ENCODE results near the gene OR56A1.
"Not testable (repeated sequence)": the region's sequence is repeated elsewhere in the genome, so short reads cannot be mapped to it uniquely, and the experiment has no call there.

Gene OR56A1, protein sequence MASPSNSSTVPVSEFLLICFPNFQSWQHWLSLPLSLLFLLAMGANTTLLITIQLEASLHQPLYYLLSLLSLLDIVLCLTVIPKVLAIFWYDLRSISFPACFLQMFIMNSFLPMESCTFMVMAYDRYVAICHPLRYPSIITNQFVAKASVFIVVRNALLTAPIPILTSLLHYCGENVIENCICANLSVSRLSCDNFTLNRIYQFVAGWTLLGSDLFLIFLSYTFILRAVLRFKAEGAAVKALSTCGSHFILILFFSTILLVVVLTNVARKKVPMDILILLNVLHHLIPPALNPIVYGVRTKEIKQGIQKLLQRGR

DNA sequence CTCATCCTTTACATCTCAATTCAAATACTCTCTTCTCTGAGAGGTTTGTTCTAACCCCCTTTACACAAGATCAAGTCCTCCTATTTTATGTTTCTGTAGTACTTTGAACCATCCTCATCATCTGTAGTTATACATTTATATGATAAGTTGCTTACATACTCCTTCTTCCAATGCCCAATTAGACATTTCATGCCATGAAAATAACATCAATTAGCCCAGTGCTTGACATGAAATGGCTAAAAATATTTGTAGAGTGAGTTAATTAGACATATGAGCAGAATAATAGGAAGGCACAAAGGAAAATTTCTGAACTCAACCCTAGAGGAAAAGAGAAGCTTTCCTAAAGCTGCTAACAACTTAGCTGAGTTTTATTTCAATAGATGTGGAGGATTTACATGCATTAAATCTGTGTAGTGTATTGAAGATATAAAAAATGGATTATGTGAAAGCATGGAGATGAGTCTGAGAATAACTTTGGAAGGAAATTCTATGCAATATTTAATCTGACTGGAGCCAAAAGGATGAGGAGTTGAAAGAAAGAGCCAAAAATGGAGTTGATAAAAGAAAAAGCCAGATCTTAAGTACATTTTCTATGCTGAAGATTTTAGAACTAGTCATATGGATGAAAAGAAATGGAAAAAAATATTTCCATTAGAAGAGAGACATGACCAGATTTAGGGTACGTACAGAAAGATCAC, at the start of gene OR56A1:
Gene OR56A1, minus strand, starts transcription at position 51 of the 698 bp plus-strand sequence. CDS start 3,066 bp downstream, outside the sequence.
- TF ChIP-seq ZNF274 (IDR thresholded peaks at IDR 0.05; ENCODE audit: low read depth, low read length), result no peak
- H3K4me3 ChIP-seq (ENCODE audit: low read length), result no peak within 1 kb of the TSS

DNA sequence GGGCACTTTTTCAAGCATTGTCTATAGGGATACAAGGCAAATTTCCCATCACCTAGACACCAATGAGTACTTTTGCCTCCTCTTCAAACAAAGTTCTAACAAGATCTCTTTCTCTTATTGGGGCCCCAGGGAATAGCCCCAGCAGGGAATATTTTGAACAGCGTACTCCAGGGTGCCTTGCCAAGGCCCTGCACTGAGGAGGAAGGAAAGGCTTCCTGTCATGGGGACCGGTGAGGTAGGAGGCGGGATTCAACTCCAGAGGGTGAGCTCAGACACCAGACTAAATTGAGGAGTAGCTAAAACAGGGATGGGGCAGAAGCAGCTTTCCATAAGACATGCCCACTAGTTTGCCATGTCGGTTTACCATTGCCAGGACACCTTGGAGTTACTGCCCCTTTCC, 48.9 kb upstream of the OR56A1 start:
- H3K4me3 ChIP-seq (ENCODE audit: low read length), result no peak overlapping the region
- TF ChIP-seq ZNF274 (IDR thresholded peaks at IDR 0.05; ENCODE audit: low read depth, low read length), result no peak

DNA sequence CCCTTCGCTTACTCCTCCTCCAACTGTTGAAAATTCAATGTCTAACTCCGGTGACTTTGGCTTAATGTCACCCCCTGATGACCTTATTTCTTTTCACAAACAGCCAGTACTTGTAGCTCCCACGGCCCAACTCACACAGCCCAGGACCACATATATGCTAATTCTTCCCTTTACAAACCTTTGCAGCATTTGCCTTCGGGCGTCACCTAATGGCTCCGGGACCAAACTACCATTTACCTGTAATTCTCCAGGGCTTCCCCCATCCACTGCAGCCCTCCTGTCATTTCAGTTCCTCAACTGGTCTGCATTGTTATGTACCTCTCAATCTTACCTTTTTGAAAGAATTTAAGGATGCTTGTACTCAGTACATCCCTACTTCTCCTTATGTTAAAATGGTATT, 47.2 kb upstream of the OR56A1 start:
- H3K4me3 ChIP-seq (ENCODE audit: low read length), result no peak overlapping the region
- TF ChIP-seq ZNF274 (IDR thresholded peaks at IDR 0.05; ENCODE audit: low read depth, low read length), result no peak

DNA sequence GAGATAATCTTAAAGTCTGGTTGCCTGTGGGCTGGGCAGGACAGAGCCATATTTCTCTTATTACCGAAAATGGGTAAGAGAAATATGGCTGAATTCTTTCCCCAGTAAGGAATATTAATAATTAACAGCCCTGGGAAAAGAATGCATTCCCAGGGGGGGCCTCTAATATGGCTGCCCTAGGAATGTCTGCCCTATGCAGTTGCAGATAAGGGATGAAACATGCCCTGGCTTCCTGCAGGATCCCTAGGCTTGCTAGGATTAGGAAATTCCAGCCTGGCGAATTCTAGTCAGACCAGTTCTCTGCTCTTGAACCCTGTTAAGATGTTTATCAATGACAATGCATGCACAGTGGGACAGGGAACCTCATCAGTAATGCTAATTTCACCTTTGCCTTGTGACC, 45.9 kb upstream of the OR56A1 start:
- not testable (repeated sequence) for H3K4me3 ChIP-seq (ENCODE audit: low read length)

- no peak for TF ChIP-seq ZNF274 (IDR thresholded peaks at IDR 0.05; ENCODE audit: low read depth, low read length)
- no peak overlapping the region for H3K4me3 ChIP-seq (ENCODE audit: low read length)
Observed at GRCh38 chr11:6067502-6067901, 36.9 kb upstream of the OR56A1 start.

DNA sequence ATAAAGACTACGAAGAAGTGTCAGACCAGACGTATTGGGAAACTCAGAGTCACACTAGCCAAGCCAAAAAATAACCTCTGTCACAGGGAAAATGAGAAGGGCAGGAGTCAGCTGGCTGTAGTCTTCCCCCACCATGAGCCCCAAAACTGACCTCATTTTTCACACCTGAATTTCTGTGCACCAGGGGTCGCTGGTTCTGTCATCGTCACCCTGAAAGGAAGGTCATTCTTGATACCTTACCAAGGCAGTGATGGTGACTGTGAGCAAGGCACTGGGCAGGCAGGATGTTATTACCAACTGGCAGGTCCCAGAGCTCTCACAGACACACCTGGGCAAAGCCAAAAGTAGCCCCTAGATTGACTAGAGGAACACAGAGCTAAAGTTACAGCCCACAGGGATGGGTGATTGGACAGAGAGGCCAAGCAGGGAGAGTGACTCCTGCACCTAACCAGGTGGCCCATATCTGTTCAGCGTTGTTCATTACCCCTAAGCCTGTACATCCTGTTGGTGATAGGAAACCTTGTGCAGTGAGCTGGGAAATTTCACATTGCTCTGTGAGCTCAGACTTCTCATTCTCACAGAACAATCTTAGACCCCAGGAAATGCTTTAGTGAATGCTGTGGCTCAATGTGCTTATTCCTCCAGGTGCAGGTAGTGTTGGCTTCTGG, 32.3 kb upstream of the OR56A1 start:
- TF ChIP-seq ZNF274 (IDR thresholded peaks at IDR 0.05; ENCODE audit: low read depth, low read length), result no peak
- no peak overlapping the region for H3K4me3 ChIP-seq (ENCODE audit: low read length)

DNA sequence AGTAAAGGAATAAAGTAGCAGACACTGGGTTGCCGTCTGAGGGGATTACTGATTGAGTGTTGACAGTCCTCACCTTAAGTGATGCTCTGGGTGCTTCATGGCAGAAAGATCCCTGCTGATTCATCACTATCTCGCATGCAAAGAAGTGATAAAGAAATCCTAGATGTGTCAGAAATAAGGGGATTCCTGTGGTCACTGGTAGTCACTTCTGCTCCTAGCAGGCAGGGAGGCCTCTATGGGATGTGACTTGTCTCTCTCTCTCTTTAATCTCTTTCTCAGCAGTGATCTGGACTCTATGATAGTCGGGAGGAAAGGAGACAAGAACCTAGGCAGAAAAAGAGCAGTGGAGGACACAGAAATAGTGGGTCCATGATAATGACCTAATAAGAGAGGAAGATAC, 30.9 kb upstream of the OR56A1 start:
- H3K4me3 ChIP-seq (ENCODE audit: low read length), result no peak overlapping the region
- no peak for TF ChIP-seq ZNF274 (IDR thresholded peaks at IDR 0.05; ENCODE audit: low read depth, low read length)

DNA sequence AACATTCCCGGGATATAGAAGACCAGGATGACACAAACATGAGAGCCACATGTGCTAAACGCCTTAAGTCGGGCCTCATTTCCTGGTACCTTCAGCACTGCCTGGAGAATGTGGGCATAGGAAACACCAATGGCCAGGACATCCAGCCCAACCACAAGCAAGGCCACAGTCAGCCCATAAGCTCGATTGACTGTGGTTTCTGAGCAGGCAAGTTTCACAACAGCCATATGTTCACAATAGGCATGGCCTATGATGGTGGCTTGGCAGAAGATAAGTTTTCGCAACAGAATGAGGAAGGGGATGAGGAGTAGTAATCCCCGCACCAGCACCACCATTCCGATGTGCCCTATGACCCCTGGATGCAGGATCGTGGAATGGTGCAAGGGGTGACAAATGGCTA, 26.9 kb upstream of the OR56A1 start:
- H3K4me3 ChIP-seq (ENCODE audit: low read length), result no peak overlapping the region
- no peak for TF ChIP-seq ZNF274 (IDR thresholded peaks at IDR 0.05; ENCODE audit: low read depth, low read length)

- no peak for TF ChIP-seq ZNF274 (IDR thresholded peaks at IDR 0.05; ENCODE audit: low read depth, low read length)
- H3K4me3 ChIP-seq (ENCODE audit: low read length), result no peak overlapping the region
Observed at GRCh38 chr11:6055569-6055968, 25.0 kb upstream of the OR56A1 start.

- H3K4me3 ChIP-seq (ENCODE audit: low read length), result no peak overlapping the region
- no peak for TF ChIP-seq ZNF274 (IDR thresholded peaks at IDR 0.05; ENCODE audit: low read depth, low read length)
Observed at GRCh38 chr11:6052374-6052773, 21.8 kb upstream of the OR56A1 start.

DNA sequence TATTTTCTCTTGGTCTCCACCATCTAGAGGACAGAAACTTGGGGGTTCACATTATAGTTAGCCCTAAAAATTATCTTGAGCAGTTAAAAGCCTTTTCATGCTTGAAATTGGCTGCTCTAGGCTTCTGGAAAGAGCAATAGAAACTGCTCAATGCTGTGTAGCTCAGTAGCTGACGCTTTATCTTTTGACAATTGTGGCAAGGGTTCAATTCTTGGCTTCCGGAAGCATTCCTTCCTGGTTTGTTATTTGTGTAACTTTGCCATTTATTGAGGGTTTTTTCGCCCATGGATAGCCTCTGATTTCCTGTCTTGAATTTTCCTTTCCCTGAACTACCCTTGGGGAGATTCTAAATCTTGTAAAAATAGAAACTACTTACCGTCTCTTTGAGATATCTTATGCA, 10.3 kb upstream of the OR56A1 start:
- TF ChIP-seq ZNF274 (IDR thresholded peaks at IDR 0.05; ENCODE audit: low read depth, low read length), result no peak
- H3K4me3 ChIP-seq (ENCODE audit: low read length), result no peak overlapping the region

DNA sequence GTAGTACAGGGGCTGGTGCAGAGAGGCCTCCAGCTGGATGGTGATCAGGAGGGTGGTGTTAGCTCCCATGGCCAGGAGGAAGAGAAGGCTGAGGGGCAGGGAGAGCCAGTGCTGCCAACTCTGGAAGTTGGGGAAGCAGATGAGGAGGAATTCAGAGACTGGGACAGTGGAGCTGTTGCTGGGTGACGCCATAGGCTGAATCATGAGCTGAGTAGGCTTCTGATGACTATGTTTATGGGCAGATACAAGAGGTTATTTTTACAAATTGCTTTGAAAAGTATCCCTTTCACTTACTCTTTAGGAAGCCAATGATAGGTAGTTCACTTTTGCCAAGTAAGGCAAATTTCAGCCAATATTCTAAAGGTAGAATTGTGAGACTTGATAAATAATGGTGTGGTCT, 3.1 kb downstream of the OR56A1 start:
- TF ChIP-seq ZNF274 (IDR thresholded peaks at IDR 0.05; ENCODE audit: low read depth, low read length), result no peak
- H3K4me3 ChIP-seq (ENCODE audit: low read length), result no peak overlapping the region

DNA sequence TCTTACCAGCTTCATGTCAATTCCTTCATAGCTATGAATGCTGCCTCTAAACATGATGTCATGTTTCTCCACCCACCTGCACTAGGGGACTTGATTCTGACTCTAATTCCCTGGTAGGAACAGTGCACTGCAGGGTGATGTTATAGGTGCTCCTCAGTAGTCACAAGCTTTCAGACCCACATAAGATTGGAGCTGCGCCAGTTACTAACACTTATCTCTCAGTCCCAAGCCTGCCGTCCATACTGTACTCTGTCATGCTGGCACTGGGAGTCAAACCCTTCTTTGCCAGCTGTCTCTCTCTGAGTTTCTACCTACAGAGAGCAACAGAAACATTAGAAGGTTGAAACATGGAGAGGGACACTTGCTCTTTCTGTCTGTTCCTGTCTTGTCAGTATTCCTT, 5.5 kb downstream of the OR56A1 start:
- no peak overlapping the region for H3K4me3 ChIP-seq (ENCODE audit: low read length)
- TF ChIP-seq ZNF274 (IDR thresholded peaks at IDR 0.05; ENCODE audit: low read depth, low read length), result no peak

DNA sequence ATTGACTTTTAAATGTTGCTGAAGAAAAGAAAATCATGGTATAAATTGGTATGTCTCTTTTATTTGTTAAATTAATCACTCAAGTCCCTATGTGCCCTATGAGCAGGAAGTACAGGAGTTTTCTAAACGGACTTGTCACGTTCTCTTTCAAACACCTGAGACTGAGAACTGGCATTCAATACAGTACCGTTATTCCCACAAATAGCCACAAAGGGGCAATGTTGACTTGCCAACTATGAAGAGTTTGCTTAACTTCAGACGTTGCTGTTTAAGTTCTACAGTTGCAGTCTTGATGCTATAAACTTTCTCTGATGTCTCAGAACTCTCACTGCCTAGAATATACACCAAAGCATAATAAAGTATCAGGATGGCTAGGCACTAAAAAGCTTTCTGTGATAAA, 7.6 kb downstream of the OR56A1 start:
- TF ChIP-seq ZNF274 (IDR thresholded peaks at IDR 0.05; ENCODE audit: low read depth, low read length), result no peak
- no peak overlapping the region for H3K4me3 ChIP-seq (ENCODE audit: low read length)

DNA sequence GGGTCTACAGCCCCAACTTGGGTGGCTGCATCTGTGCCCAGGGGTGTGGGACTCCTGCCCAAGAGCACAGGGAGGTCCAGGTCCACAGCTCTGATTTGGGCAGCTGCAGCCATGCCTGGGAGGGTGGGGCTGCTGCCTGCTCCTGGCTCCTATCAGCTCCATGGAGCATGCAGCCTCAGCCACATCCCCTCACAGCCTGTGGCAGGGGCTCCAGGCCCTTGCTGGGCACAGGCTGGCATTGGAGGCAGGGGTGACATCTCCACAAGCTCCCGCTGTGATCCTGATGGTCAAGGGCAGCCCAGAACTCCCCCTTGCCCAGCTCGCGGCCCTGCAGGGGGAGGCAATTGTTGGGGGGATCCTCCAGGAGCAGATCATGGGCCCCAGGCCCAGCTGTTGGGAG, 17.5 kb downstream of the OR56A1 start:
- no peak for TF ChIP-seq ZNF274 (IDR thresholded peaks at IDR 0.05; ENCODE audit: low read depth, low read length)
- H3K4me3 ChIP-seq (ENCODE audit: low read length), result no peak overlapping the region

Measured in GM08714 (cell line).